Stomach smooth muscle (tissue), 2 donors: ENCODE results near the gene LGALS9C.
"Not testable (repeated sequence)": the region's sequence is repeated elsewhere in the genome, so short reads cannot be mapped to it uniquely, and the experiment has no call there.

Experiments used
- H3K27ac ChIP-seq: one replicate; pipeline ENCODE4 v1.7.0; 2013; ENCODE audit warnings: mild to moderate bottlenecking, low read length, inconsistent platforms
- H3K27me3 ChIP-seq, 2 donors: one replicate each; pipeline ENCODE4 v1.7.0; 2013; ENCODE audit warnings: low read length in 2 of 2; ENCODE audit not compliant: insufficient read depth in 2 of 2, control insufficient read depth in 1 of 2
- H3K36me3 ChIP-seq, 2 donors: one replicate each; pipeline ENCODE4 v1.7.0; 2013; ENCODE audit warnings: low read length in 2 of 2; ENCODE audit not compliant: control insufficient read depth in 2 of 2, insufficient read depth in 2 of 2
- H3K4me1 ChIP-seq: one replicate; pipeline ENCODE4 v1.7.0; 2013; ENCODE audit warnings: low read length; ENCODE audit not compliant: control insufficient read depth, insufficient read depth
- H3K4me3 ChIP-seq, 2 donors: one replicate each; pipeline ENCODE4 v1.7.0; 2013; ENCODE audit warnings: low read length in 2 of 2
- H3K9ac ChIP-seq, 2 donors: one replicate each; pipeline ENCODE4 v1.7.0; 2013; ENCODE audit warnings: low read length in 2 of 2, mild to moderate bottlenecking in 1 of 2
- H3K9me3 ChIP-seq, 2 donors: one replicate each; pipeline ENCODE4 v1.7.0; 2013; ENCODE audit warnings: low read length in 2 of 2; ENCODE audit not compliant: control insufficient read depth in 2 of 2
- donor health status: healthy.
- donor health status: Pancreatic carcinoma.

LGALS9C gene

GRCh38 chr17:18530405-18530804 is 53.8 kb downstream of the LGALS9C start:
- H3K4me1 ChIP-seq, H3K27me3 ChIP-seq, H3K36me3 ChIP-seq, H3K9ac ChIP-seq, H3K4me3 ChIP-seq, H3K9me3 ChIP-seq, H3K27ac ChIP-seq: not testable (repeated sequence)

DNA sequence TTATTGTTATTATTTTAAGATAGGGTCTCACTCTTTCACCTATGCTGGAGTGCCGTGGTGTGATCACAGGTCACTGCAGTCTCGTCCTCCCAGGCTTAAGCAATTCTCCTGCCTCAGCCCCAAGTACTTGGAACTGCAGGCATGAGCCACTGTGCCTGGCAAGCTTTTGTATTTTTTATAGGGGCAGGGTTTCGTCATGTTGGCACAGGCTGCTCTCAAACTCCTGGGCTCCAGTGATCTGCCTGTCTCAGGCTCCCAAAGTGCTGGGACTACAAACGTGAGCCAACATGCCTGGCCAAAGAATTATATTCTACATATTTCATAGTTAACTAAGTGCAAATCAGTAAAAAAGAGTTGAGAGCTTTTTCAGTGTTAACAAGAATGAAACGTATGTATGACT is 65.6 kb downstream of the LGALS9C start:
- H3K36me3 ChIP-seq, H3K4me1 ChIP-seq, H3K9ac ChIP-seq, H3K27ac ChIP-seq, H3K27me3 ChIP-seq, H3K4me3 ChIP-seq, H3K9me3 ChIP-seq: not testable (repeated sequence)

DNA sequence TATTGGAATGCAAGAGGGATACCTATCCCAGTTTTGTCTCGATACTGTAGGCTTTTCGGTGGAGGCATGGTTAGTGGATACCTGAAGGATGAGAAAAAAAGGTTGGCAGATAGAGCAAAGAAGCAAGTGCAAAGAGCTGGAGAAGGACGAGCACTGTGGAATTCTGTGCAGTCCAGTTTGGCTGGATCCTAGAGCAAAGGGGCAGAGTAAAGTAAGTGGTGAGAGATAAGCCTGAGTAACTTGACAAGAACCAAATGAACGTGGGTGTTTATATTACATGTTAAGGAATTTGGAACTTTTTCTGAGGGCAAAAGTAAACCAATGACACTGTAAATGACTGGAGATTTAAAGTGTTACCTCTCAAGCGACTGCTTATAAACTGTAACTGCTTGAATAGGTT is 66.3 kb downstream of the LGALS9C start:
- not testable (repeated sequence) for H3K9ac ChIP-seq, H3K9me3 ChIP-seq, H3K27ac ChIP-seq, H3K4me1 ChIP-seq, H3K27me3 ChIP-seq, H3K4me3 ChIP-seq, H3K36me3 ChIP-seq
